HEK293 (cell line): ENCODE measurements around the gene ZCCHC14.

Experiments
- KLF16 ChIP-seq: fragments of 450-650 bp; formaldehyde crosslinking; IDR thresholded peaks from 2 replicates; pipeline ENCODE4 v1.5.1; 2017; ENCODE audit warnings: missing biosample characterization, missing genetic modification characterization
- KLF9 ChIP-seq: fragments of 450-650 bp; formaldehyde crosslinking; IDR thresholded peaks from 2 replicates; pipeline ENCODE4 v1.5.1; 2016; ENCODE audit warnings: missing biosample characterization, missing genetic modification characterization, low read depth
- SP2 ChIP-seq: fragments of 450-650 bp; formaldehyde crosslinking; IDR thresholded peaks from 2 replicates; pipeline ENCODE4 v1.5.1; 2016; ENCODE audit warnings: missing biosample characterization, missing genetic modification characterization
- SP7 ChIP-seq: fragments of 450-650 bp; formaldehyde crosslinking; IDR thresholded peaks from 2 replicates; pipeline ENCODE4 v1.5.1; 2016; ENCODE audit warnings: missing biosample characterization, missing genetic modification characterization
- ZBTB20 ChIP-seq: fragments of 450-650 bp; formaldehyde crosslinking; IDR thresholded peaks from 2 replicates; pipeline ENCODE4 v1.5.1; 2016; ENCODE audit warnings: missing biosample characterization, missing genetic modification characterization
- ZFP69B ChIP-seq: fragments of 450-650 bp; formaldehyde crosslinking; IDR thresholded peaks from 2 replicates; pipeline ENCODE4 v1.5.1; 2016; ENCODE audit warnings: missing biosample characterization, missing genetic modification characterization
- ZNF10 ChIP-seq: fragments of 450-650 bp; formaldehyde crosslinking; IDR thresholded peaks from 2 replicates; pipeline ENCODE4 v1.5.1; 2017; ENCODE audit warnings: missing biosample characterization, missing genetic modification characterization
- ZNF121 ChIP-seq: fragments of 450-650 bp; formaldehyde crosslinking; IDR thresholded peaks from 2 replicates; pipeline ENCODE4 v1.5.1; 2016; ENCODE audit warnings: missing biosample characterization, missing genetic modification characterization
- ZNF148 ChIP-seq: fragments of 450-650 bp; formaldehyde crosslinking; IDR thresholded peaks from 2 replicates; pipeline ENCODE4 v1.5.0; 2017; ENCODE audit warnings: missing biosample characterization, missing genetic modification characterization, borderline replicate concordance
- ZNF155 ChIP-seq: fragments of 450-650 bp; formaldehyde crosslinking; IDR thresholded peaks from 2 replicates; pipeline ENCODE4 v1.5.1; 2016; ENCODE audit warnings: missing biosample characterization, missing genetic modification characterization
- ZNF174 ChIP-seq: fragments of 450-650 bp; formaldehyde crosslinking; IDR thresholded peaks from 2 replicates; pipeline ENCODE4 v1.5.0; 2017; ENCODE audit warnings: missing biosample characterization, mild to moderate bottlenecking, missing genetic modification characterization
- ZNF214 ChIP-seq: fragments of 450-650 bp; formaldehyde crosslinking; IDR thresholded peaks from 2 replicates; pipeline ENCODE4 v1.5.1; 2017; ENCODE audit warnings: missing biosample characterization, mild to moderate bottlenecking, missing genetic modification characterization, borderline replicate concordance
- ZNF280D ChIP-seq: fragments of 450-650 bp; formaldehyde crosslinking; IDR thresholded peaks from 2 replicates; pipeline ENCODE4 v1.5.1; 2016; ENCODE audit warnings: missing biosample characterization, missing genetic modification characterization
- ZNF311 ChIP-seq: fragments of 450-650 bp; formaldehyde crosslinking; IDR thresholded peaks from 2 replicates; pipeline ENCODE4 v1.5.1; 2017; ENCODE audit warnings: missing biosample characterization, missing genetic modification characterization, borderline replicate concordance
- ZNF610 ChIP-seq: fragments of 450-650 bp; formaldehyde crosslinking; IDR thresholded peaks from 2 replicates; pipeline ENCODE4 v1.5.1; 2016; ENCODE audit warnings: missing biosample characterization, missing genetic modification characterization, borderline replicate concordance
- ZNF629 ChIP-seq: fragments of 450-650 bp; formaldehyde crosslinking; IDR thresholded peaks from 2 replicates; pipeline ENCODE4 v1.5.1; 2017; ENCODE audit warnings: missing biosample characterization, missing genetic modification characterization
- TF ChIP-seq, protein P1 (sequence below): fragments of 450-650 bp; formaldehyde crosslinking; IDR thresholded peaks from 2 replicates; pipeline ENCODE4 v1.5.1; 2017; ENCODE audit warnings: missing biosample characterization, missing genetic modification characterization
- TF ChIP-seq, protein P2 (sequence below): fragments of 450-650 bp; formaldehyde crosslinking; conservative IDR thresholded peaks from 2 replicates; pipeline ENCODE4 v1.5.1; 2016; ENCODE audit warnings: low read depth, missing biosample characterization, missing genetic modification characterization
- TF ChIP-seq, protein P3 (sequence below): fragments of 450-650 bp; formaldehyde crosslinking; IDR thresholded peaks from 2 replicates; pipeline ENCODE4 v1.5.1; 2016; ENCODE audit warnings: missing biosample characterization, missing genetic modification characterization
- TF ChIP-seq, protein P4 (sequence below): fragments of 450-650 bp; formaldehyde crosslinking; IDR thresholded peaks from 2 replicates; pipeline ENCODE4 v1.5.1; 2016; ENCODE audit warnings: missing biosample characterization, missing genetic modification characterization, borderline replicate concordance

ZCCHC14 gene

DNA sequence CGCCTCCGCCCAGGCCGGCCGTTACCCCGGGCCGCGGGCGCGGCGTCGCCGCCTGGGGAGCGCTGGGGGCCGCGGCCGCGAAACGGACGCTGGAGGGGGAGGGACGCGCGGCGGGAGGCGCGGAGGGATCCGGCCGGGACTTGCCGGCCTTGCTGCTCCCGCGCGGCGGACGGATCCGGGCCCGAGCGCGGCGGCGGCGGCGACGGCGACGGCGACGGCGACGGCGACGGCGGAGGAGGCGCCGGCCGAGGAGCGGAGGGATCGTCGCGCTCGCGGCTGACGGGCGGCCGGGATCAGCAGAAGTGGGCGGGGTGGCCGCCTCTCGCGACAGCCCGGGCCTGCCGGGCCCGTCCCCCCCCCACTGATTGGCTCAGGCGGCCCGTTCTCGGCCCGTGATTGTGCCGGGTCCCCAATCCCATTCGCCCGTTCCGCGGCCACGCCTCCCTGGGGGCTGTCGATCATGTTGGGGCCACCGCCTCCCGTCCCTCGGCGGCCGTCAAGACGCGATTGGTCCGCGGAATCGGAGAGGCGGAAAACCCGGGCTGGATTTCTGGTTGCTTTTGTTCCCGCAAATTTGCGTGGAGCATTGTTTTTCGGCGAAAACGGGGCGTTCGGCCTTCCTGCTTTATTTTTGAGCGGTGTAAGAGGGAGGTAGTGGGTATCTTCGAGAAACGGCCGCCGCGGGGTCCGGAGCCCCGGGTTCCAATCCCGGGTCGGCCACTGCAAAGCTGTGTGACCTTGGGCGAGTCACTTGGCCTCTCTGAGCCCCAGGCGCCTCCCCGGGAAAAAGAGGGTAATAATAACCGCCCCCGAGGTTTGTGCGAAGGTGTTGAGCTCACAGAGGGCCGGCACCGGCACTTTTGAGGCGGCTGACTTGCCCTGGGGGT, at the start of gene ZCCHC14 (continued):
- TF ChIP-seq ZNF148 (tag by site-specific recombination) (no peak), SP2 (peak; percentile 97), ZNF629 (tag by site-specific recombination) (peak; percentile 64), KLF9 (peak; percentile 94), ZNF280D (no peak), ZFP69B (no peak), KLF16 (peak; percentile 84), SP7 (tag by site-specific recombination) (peak; percentile 76), ZNF214 (tag by site-specific recombination) (no peak), ZNF610 (tag by site-specific recombination) (no peak), ZNF155 (tag by site-specific recombination) (no peak), ZNF174 (tag by site-specific recombination) (0 out of 2 replicates have a peak, but pooled peaks have one; percentile 33), ZBTB20 (no peak), ZNF10 (tag by site-specific recombination) (no peak), ZNF311 (tag by site-specific recombination) (no peak), ZNF121 (tag by site-specific recombination) (0 out of 2 replicates have a peak, but pooled peaks have one; percentile 14)
- TF ChIP-seq, protein P1, sequence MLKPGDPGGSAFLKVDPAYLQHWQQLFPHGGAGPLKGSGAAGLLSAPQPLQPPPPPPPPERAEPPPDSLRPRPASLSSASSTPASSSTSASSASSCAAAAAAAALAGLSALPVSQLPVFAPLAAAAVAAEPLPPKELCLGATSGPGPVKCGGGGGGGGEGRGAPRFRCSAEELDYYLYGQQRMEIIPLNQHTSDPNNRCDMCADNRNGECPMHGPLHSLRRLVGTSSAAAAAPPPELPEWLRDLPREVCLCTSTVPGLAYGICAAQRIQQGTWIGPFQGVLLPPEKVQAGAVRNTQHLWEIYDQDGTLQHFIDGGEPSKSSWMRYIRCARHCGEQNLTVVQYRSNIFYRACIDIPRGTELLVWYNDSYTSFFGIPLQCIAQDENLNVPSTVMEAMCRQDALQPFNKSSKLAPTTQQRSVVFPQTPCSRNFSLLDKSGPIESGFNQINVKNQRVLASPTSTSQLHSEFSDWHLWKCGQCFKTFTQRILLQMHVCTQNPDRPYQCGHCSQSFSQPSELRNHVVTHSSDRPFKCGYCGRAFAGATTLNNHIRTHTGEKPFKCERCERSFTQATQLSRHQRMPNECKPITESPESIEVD (tag by site-specific recombination): no peak
- TF ChIP-seq, protein P2, sequence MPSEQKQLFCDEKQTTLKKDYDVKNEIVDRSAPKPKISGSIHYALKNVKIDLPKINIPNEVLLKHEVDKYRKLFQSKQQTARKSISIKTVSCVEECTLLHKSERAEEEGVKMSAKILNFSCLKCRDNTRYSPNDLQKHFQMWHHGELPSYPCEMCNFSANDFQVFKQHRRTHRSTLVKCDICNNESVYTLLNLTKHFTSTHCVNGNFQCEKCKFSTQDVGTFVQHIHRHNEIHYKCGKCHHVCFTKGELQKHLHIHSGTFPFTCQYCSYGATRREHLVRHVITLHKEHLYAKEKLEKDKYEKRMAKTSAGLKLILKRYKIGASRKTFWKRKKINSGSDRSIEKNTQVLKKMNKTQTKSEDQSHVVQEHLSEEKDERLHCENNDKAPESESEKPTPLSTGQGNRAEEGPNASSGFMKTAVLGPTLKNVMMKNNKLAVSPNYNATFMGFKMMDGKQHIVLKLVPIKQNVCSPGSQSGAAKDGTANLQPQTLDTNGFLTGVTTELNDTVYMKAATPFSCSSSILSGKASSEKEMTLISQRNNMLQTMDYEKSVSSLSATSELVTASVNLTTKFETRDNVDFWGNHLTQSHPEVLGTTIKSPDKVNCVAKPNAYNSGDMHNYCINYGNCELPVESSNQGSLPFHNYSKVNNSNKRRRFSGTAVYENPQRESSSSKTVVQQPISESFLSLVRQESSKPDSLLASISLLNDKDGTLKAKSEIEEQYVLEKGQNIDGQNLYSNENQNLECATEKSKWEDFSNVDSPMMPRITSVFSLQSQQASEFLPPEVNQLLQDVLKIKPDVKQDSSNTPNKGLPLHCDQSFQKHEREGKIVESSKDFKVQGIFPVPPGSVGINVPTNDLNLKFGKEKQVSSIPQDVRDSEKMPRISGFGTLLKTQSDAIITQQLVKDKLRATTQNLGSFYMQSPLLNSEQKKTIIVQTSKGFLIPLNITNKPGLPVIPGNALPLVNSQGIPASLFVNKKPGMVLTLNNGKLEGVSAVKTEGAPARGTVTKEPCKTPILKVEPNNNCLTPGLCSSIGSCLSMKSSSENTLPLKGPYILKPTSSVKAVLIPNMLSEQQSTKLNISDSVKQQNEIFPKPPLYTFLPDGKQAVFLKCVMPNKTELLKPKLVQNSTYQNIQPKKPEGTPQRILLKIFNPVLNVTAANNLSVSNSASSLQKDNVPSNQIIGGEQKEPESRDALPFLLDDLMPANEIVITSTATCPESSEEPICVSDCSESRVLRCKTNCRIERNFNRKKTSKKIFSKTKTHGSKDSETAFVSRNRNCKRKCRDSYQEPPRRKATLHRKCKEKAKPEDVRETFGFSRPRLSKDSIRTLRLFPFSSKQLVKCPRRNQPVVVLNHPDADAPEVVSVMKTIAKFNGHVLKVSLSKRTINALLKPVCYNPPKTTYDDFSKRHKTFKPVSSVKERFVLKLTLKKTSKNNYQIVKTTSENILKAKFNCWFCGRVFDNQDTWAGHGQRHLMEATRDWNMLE: no peak
- TF ChIP-seq, protein P3, sequence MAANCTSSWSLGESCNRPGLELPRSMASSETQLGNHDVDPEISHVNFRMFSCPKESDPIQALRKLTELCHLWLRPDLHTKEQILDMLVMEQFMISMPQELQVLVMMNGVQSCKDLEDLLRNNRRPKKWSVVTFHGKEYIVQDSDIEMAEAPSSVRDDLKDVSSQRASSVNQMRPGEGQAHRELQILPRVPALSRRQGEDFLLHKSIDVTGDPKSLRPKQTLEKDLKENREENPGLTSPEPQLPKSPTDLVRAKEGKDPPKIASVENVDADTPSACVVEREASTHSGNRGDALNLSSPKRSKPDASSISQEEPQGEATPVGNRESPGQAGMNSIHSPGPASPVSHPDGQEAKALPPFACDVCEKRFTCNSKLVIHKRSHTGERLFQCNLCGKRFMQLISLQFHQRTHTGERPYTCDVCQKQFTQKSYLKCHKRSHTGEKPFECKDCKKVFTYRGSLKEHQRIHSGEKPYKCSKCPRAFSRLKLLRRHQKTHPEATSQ: peak; percentile 45; the same call in 1 of the 2 replicates
- TF ChIP-seq, protein P4, sequence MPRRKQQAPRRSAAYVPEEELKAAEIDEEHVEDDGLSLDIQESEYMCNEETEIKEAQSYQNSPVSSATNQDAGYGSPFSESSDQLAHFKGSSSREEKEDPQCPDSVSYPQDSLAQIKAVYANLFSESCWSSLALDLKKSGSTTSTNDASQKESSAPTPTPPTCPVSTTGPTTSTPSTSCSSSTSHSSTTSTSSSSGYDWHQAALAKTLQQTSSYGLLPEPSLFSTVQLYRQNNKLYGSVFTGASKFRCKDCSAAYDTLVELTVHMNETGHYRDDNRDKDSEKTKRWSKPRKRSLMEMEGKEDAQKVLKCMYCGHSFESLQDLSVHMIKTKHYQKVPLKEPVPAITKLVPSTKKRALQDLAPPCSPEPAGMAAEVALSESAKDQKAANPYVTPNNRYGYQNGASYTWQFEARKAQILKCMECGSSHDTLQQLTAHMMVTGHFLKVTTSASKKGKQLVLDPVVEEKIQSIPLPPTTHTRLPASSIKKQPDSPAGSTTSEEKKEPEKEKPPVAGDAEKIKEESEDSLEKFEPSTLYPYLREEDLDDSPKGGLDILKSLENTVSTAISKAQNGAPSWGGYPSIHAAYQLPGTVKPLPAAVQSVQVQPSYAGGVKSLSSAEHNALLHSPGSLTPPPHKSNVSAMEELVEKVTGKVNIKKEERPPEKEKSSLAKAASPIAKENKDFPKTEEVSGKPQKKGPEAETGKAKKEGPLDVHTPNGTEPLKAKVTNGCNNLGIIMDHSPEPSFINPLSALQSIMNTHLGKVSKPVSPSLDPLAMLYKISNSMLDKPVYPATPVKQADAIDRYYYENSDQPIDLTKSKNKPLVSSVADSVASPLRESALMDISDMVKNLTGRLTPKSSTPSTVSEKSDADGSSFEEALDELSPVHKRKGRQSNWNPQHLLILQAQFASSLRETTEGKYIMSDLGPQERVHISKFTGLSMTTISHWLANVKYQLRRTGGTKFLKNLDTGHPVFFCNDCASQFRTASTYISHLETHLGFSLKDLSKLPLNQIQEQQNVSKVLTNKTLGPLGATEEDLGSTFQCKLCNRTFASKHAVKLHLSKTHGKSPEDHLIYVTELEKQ (tag by site-specific recombination): no peak
